HT1080 (cell line): ENCODE measurements around the gene PSIP1. TPM values are rescaled to one million over a fixed set of nuclear protein-coding genes. Genes with fewer than 3 reads are reported as not detected.
A peak's percentile ranks its signal among the peaks of the same experiment; 100 is the strongest.
"Not testable (repeated sequence)": the region's sequence is repeated elsewhere in the genome, so short reads cannot be mapped to it uniquely, and the experiment has no call there.

Experiments
- DNase-seq: peaks from one replicate; pipeline ENCODE4 v3.0.0-alpha.2; 2015; ENCODE audit warnings: low read depth
- small RNA-seq: library from RNA; depleted of rRNA; stranded (forward); fragments of <200 nt; gene quantifications from one replicate; pipeline ENCODE3, GENCODE V24; 2014
- total RNA-seq: library from RNA; depleted of rRNA; stranded (reverse); fragments of >200 nt; shearing (Covaris generic); gene quantifications from 2 replicates; pipeline ENCODE4 v1.2.3, GENCODE V29; 2014; rRNA removed

The PSIP1 gene
- total RNA-seq, 1 experiment from 2014 or later: 99.8 TPM

GRCh38 chr9:15433661-15434060, 77.1 kb downstream of the PSIP1 start:
- DNase-seq: no peak

- DNase-seq: no peak
Measured at GRCh38 chr9:15433191-15433590, 77.6 kb downstream of the PSIP1 start.

- no peak for DNase-seq
Measured at GRCh38 chr9:15430920-15431844, 79.6 kb downstream of the PSIP1 start.

GRCh38 chr9:15427702-15428101, 83.1 kb downstream of the PSIP1 start:
- not testable (repeated sequence) for DNase-seq

- no peak for DNase-seq
Measured at GRCh38 chr9:15426019-15426418, 84.8 kb downstream of the PSIP1 start.

GRCh38 chr9:15423231-15423985, 87.4 kb downstream of the PSIP1 start:
- DNase-seq: peak; percentile 11

- DNase-seq: peak; percentile 95
Measured at GRCh38 chr9:15422372-15423230, 88.2 kb downstream of the PSIP1 start, which contains the start of gene SNAPC3. SNAPC3 (plus strand) TSS chr9:15422876; CDS start chr9:15422880, 4 bp downstream.

GRCh38 chr9:15421990-15422371, 88.8 kb downstream of the PSIP1 start:
- no peak for DNase-seq

GRCh38 chr9:15421532-15421931, 89.2 kb downstream of the PSIP1 start:
- no peak for DNase-seq

GRCh38 chr9:15420796-15421195, 90.0 kb downstream of the PSIP1 start:
- DNase-seq: no peak

GRCh38 chr9:15417626-15418025, 93.1 kb downstream of the PSIP1 start:
- no peak for DNase-seq

GRCh38 chr9:15416880-15417279, 93.9 kb downstream of the PSIP1 start:
- DNase-seq: no peak

Small RNAs within 50 kb of the gene (small RNA-seq; reads per million reads assigned to genes)
- gene AL513423.1 (not detected), gene RN7SL98P (not detected), gene RNU6-246P (not detected), gene RNU6-319P (not detected)

Other genes with a start within 250 kb of the PSIP1 start
- gene TTC39B, start 203.8 kb downstream of the PSIP1 start, total RNA-seq: 1.6 and 3.3 TPM in 2 replicates
- gene SNAPC3, start 88.1 kb downstream of the PSIP1 start, total RNA-seq: 22.7 and 25.7 TPM in 2 replicates
- 0.77 and 0.80 TPM in 2 replicates for gene CCDC171, start 42.1 kb upstream of the PSIP1 start, total RNA-seq